NCI-H82 (cell line): Measurements from ENCODE around the gene SHROOM3.
"Not testable (repeated sequence)": the region's sequence is repeated elsewhere in the genome, so short reads cannot be mapped to it uniquely, and the experiment has no call there.

Experiments
- DNase-seq: peaks from one replicate; lab custom pipeline; 2025; lab: John Stamatoyannopoulos, UW

Gene SHROOM3

DNA sequence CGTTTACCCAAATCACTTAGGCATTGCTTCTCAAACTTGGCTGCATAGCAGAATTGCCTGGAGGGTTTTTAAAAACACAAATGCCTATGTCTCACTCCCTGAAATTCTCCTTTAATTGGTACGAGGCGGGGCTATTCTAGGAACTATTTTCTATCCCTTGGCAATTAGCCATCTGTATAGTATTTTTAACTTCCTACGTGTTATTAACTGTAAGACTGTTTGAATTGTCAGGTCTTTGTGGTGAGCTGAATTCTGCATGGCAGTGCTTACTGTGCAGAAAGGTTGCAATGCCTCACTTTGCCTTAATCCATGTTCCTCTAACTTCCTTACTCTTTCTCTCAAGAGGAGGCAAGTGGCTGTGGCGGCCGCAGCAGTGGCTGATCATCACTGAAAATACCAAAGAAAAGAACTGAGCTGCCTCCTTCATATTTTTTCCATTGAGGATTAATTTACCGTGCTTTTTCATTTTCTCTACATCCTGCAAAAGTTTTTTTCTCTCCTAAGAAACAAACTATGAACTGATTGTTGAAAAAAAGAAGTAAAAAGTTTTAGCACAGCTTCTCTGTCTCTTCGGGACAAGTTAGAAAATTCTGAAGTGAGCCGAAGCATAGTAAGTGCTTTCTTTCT, at the start of gene SHROOM3:
SHROOM3 (plus strand) TSS at position 329 of the 627 bp plus-strand sequence. CDS start 824 bp downstream, outside the sequence.
- DNase-seq, result no peak

DNA sequence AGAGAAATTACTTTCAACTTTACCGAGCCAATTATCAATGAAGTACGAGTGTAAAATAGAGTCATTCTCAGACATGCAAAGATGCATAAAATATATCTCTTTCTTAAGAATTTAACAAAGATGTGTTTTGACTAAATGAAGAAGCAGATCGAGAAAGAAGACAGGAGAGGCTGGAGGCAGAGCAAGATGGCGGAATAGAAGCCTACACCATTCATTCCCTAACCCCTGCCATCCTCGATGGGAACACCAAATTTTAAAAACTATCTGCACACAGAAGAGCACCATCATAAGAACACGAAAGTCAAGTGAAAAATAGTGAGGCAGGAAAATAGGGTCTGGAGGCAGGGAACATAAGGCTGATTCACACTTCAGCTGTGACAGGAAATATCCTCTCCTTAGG, 49.1 kb upstream of the SHROOM3 start:
- no peak for DNase-seq

DNA sequence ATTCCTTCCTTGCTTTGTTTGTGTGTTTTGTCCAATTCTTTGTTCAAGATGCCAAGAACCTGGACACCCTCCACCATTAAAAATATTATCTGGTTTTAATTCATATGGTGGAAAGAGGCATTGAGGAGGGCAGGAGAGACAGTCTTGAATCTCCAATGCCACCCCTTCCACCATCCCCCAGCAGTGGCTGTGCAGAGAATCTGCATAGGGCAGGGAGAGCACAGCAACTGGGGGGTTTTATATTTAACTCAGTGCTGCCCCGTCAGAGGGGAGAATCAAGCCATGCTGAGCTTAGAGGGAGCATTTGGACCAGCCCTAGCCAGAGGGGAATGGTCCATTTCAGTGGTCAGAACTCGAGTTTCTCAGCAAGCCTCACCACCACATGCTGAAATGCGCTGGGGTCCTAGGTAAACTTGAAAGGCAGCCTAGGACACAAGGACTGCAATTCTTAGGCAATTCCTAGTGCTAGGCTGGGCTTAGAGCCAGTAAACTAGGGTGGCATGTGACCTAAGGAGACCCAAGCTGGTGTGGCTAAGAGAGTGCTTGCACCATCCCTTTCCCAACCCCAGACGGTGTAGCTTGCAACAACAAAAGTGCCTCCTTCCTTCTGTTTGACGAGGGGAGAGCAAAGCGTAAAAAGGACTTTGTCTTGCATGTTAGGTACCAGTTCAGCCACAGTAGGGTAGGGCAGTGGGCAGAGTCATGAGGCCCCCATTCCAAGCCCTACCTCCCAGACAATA, 48.3 kb upstream of the SHROOM3 start:
- no peak for DNase-seq

DNA sequence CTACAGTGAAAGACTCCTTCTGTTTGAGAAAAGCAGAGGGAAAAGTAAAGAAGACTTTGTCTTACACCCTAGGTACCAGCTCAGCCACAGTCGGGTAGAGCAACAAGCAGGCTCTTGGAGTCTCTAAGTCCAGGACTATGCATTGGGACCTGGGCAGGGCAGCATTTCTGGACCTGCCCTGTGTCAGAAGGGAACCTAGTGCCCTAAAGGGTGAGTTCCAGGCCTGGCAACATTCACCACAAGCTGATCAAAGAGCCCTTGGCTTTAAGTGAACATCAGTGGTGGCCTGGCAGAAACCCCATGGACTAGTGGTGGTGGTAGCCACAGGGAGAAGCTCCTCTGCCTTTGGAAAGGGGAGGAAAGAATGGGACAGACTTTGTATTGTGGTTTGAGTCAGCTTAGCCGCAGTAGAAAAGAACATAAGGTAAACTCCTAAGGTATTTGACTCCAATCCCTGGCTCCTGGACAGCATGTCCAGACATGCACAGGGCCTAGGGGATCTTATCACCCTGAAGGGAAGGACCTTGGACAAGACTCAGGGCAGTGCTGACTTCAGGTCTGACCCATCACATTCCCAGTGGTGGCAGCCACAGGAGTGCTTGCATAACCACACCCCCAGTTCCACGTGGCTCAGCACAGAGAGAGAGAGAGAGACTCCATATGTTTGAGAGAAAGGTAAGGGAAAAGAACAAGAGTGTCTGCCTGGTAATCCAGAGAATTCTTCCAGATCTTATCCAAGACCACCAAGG, 46.7 kb upstream of the SHROOM3 start:
- DNase-seq, result no peak

DNA sequence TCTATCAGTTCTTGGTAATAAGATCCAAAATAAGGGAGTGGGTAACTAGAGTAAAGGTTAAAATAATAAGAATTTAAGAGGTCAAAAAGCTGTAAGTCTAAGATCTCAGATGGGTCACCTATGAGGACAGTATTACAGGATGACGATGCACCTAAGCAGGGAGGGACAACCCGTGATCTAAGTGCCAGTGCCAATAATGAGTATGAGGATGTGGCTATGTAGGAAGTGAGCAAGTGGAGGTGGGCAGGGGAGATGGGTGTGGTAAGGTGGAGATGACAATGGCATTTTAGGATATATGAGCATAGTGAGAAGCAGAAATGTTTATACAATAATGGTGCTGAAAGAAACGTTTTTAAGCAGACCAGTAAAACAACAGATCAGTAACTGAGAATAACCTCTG, 33.4 kb upstream of the SHROOM3 start:
- DNase-seq, result no peak

DNA sequence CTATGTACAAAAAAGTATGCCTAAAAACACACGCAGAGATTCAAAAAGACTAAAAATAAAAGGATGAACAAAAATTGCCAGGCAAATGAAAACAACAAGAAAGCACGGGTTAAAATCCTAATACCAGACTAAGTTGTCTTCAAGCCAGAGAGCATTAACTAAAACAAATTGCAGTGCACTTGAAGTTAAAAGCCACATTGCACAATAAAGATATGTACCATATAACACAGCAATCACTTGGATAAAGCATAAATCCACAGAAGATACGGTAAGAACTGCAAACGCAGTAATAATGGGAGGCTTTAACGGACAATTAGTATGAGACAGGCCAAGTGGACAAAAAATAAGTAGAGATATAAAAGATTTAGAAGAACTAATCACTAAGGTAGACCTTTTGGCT, 28.9 kb upstream of the SHROOM3 start:
- DNase-seq, result no peak

DNA sequence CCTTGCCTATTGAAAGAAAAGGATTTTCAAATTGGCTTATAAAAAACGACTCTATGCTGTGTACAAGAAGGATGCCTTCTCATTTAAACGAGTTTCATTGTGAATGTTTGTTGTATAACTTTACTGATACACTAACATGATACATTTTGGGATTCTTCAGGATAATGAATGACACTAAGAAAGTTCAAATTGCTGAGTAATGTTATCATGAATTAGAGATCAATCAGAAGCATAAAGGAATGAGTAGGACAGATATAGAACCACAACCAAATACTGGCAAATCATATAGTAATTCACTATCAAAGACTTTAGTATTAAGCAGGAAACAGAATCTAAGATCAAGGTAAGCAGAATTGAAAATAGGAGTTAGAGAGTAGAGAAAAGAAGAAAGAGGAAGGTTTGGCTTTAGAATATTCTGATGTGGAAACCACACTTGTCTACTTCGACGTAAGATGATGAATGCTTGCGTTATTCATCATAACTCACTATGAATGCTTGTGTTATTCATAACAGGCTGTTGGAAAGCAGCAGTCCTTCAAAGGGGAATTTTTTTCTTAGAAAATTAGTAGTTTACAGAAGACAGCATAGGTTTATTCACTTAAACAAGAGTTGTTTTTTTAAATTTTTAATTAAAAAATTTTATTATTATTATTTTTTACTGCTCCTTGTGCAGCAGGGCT, 27.4 kb upstream of the SHROOM3 start:
- DNase-seq, result no peak

DNA sequence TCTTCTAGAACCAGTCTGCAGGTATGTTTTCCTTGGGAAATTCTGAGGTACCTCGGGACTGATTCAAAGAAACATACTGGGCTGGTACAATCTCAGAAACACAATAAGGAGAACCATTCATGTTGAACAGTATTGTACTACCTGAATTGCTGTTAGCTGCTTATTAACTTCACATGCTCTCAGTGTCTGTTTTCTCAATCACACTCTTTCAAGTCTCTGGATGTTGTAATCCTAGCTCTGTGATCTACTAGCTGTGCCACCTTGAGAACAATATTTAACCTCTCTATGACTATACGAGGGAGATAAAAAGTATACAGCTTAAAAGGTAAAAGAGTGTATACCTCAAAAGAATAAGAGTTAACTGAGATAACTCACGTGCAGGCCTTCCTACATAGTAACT, 24.4 kb upstream of the SHROOM3 start:
- DNase-seq, result no peak

DNA sequence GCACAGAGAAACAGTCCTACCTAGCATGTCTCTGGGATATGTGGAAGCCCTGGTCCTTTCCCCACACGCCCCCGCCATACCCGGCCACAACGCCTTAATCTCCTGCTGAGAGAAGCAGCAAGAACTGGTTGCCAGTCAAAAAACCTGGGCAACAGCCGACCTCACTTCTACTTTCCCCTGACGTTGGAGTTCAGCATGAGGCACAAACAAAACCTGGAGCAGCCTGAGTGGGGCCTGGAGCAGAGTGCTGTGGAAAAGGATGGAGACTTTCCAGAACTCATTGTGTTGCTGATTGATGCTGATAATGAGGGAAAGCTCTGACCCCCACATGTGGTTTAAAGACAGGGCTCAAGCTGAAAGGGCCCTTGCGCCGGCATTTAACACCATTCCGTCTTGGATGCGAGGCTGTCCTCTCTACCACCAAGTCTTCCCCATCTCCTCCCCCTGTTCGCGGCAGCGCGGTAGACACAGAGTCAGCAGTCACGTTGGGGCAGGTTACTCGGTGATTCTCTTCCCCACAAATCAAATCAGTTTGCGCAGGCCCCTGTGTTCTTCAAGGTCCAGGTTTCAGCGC, 14.8 kb upstream of the SHROOM3 start:
- no peak for DNase-seq

DNA sequence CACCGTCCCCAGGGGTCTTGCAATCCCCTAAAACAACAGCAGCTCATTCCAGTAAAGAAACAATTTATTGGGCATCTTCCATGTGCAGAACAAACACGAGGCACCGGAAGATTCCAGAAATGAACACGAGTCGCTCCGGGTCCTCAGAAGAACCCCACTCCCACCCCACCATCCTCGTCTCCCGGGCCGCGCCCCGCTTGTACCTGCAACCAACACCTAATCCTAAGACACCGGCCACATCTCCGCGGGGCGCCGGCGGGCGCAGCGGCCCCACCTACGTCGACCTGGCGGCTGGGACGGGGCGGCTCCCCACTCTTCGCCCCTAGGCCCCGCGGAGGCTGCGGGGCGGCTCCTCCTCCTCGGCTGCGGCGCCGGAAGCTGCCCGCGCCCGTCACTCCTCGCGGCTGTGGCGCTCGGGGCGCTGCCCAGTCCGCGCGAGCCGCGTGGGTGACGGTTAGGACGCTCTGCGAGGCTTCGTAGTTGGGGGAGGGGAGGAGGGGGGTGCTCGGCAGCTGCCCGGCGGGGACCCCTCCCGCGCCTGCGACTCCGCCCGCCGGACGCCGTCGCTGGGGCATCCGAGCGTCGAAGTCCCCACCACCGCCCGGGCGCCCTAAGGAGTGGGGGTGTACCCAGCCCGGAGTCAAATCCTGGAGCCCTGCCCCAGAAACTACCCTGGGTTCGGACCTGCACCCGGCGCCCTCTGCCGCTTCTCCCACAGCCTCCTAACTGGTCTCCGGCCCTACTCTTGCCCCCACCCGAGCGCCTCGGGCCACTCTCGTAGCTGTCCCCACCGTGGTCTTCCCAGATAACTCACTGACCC, 14.1 kb upstream of the SHROOM3 start, which contains the start of gene CCDC158:
CCDC158 (minus strand) TSS at position 380 of the 820 bp plus-strand sequence. CDS start 17,934 bp downstream, outside the sequence.
- DNase-seq, result no peak

DNA sequence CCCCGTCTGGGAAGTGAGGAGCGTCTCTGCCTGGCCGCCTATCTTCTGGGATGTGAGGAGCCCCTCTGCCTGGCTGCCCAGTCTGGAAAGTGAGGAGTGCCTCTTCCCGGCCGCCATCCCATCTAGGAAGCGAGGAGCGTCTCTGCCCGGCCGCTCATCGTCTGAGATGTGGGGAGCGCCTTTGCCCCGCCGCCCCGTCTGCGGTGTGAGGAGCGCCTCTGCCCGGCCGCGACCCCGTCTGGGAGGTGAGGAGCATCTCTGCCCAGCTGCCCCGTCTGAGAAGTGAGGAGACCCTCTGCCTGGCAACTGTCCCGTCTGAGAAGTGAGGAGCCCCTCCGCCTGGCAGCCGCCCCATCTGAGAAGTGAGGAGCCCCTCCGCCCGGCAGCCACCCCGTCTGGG, 11.9 kb upstream of the SHROOM3 start:
- not testable (repeated sequence) for DNase-seq

DNA sequence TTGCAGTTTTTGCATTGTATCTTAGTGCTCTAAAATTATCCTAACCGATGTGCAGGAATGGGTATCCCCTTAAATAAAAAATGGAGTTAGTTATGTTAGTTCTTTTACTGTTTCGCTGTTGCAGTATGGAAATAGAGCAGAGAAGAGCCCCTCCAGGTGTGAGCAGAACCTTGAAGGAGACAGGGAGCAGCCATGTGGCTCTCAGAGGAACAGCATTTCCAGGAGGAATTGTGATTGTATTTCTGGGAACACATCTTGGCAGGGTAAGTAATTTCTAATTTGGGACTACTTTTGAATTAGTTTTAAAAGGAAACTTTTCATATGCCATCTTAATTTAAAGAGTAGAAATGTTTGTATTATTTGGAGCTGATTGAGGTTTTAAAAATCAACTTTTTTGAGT, 8.8 kb upstream of the SHROOM3 start:
- DNase-seq, result peak; percentile 18

DNA sequence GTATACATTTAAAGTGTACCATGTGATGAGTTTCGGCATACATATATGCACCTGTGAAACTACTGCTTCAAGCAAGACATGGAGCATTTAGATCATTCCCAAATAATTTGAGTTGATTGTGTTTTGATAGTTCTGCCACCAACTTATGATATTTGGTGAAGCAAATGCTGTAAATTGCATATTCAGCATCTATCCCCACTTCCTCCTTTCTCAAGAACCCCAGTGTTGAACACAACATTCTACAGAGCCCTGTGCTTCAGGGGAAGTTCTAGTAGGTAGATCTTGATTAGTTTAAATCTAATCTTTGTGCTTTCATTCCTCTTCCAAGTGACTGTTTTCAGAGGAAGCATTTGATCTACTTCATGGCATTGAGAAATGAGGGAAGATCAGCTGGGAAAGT, 5.4 kb upstream of the SHROOM3 start:
- DNase-seq, result no peak

DNA sequence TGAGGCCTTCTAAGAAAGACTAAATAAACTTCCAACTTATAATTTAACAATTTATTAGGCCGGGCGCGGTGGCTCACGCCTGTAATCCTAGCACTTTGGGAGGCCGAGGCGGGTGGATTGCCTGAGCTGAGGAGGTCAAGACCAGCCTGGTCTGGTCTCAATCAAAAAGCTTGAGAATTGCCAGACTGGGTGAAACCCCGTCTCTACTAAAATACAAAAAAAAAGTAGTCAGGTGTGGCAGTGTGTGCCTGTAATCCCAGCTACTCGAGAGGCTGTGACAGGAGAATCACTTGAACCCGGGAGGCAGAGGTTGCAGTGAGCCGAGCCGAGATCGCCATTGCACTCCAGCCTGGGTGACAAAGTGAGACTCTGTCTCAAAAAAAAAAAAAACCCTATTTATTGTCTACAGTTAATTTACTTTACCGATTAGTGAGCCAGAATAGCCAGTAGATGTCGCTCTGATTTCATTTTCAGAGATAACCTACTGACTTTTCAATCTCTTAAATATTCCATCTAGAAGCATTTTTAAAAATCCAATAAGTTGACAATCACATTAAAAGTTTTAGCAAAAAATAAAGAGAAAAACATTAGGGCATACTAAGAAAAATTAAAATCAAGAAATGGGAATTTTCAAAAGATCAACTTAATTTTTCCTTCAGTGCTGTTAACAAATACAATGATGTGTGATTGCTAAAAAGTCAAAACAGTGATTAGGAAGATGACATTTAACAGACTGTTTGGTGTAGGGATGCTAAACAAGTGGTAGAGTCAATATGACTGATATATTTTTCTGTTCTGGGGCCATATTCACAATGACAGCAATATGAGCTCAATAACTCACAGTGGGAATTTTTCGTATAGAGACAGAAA, 4.3 kb upstream of the SHROOM3 start:
- DNase-seq, result peak; percentile 58

DNA sequence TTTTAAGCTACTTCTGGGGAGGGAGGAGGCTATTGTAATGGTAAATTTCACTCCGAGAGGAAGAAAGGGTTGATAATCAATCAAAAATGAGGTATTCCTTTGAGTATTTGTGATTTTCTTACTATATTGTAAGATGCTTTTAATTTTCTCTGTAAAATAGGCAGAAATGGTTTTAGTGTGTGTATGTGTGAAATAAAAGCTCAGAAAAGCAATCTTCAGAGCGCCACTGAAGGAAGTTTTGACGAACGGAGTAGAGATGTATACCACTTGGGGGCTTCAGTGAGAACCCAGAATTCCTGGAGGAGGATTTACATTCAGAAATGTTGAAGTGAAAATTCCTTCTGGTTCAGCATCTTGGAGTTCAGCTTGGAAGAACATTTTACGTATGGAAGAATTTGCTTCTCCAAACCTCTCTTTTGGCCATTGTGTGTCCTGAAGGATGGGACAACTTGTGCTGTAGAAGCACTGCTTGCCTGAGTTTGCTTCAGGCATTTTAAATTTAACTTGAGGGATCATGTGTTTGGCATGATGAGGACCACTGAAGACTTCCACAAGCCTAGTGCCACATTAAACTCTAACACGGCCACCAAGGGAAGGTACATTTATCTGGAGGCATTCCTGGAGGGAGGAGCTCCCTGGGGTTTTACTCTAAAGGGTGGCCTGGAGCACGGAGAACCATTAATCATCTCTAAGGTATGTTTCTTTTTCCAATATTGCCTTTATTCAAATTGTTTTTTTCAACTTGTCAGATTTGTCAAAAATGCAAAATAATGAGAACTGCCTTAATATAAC, 695 bp downstream of the SHROOM3 start:
- no peak for DNase-seq

DNA sequence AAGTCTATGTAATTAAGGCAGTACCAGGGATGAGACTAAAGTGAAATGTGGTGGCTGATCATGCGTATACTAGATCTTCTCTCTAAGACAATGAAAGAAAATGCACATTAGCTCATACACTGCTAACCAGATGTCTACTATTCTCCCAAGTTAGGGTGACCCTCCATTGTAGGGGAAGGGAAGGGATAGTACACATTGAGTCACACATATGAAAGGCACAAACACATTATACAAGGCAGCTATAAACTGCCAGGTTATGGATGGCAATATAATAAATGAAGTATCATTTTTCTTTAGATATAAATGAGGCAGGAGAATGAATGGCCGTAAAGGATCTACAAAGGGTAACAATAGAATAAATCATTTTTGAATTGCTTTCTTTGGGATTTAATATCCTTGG, 4.5 kb downstream of the SHROOM3 start:
- DNase-seq, result no peak

DNA sequence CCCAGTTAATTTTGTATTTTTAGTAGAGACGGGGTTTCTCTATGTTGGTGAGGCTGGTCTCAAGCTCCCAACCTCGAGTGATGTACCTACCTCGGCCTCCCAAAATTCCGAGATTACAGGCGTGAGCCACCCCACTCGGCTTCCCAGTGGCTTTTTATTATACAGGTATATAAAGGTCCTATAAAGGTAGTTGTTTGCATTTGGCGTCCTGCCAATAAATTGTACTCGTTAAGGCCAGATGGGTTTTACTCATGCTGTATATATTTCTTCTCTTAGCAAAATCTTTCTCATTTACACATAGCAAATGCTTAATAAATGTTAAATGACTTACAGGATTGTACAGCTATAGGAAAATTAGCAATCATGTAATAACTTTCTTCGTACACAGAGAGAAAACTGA, 6.9 kb downstream of the SHROOM3 start:
- no peak for DNase-seq

DNA sequence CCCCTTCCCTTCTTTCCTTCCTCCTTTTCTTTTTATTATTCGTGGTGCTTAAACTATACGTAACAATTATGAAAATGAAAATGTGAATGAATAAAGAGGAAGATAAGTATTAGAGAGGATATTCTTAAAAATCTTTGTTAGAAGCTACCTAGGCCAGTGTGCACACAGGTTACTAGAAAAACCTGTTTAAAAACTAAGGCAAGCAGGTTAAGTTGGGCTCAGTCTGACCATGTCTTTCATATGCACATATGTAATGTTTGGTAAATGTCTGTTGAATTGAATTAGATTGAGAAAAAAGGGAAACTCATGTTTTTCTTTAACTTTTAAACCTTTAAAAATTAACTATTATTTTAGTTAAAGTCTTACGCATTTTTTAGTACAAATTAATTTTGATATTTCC, 7.8 kb downstream of the SHROOM3 start:
- DNase-seq, result no peak

DNA sequence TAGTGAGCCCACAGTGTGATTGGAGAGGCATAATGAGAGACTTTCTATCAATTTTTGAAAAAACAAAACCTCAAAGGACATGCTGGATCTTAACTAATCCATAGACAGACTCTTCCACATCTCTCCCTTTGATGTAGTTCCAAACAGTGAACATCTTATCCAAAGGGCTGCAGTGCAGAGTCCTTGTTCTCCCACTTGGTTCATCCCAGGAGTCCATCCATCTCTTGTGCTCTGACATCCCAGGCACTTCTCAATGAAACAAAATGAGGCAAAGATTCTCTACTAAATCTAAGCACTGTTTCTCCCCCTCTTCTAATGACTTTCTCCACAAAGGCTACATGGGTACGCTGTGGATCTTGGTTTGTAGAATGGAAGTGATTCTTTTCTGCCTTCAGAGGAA, 8.3 kb downstream of the SHROOM3 start:
- DNase-seq, result no peak
